ENCODE measurements around the gene ZAP70.

Gene ZAP70

GRCh38 chr2:97747285-97747684, 33.9 kb downstream of the ZAP70 start:
- no peak for TF ChIP-seq CTCF (IDR thresholded peaks at IDR 0.05; ENCODE audit: control insufficient read depth, extremely low read depth, insufficient read depth)
- no peak overlapping the region for H3K4me3 ChIP-seq (ENCODE audit: low read depth, low read length)
- no peak for DNase-seq (ENCODE audit: low read depth)

- no peak for TF ChIP-seq CTCF (IDR thresholded peaks at IDR 0.05; ENCODE audit: control insufficient read depth, extremely low read depth, insufficient read depth)
- H3K4me3 ChIP-seq (ENCODE audit: low read depth, low read length) = no peak overlapping the region
- no peak for DNase-seq (ENCODE audit: low read depth)
Measured at GRCh38 chr2:97747716-97748115, 34.3 kb downstream of the ZAP70 start.

GRCh38 chr2:97749581-97749980, 36.2 kb downstream of the ZAP70 start:
- no peak for DNase-seq (ENCODE audit: low read depth)
- H3K4me3 ChIP-seq (ENCODE audit: low read depth, low read length) = no peak overlapping the region
- TF ChIP-seq CTCF (IDR thresholded peaks at IDR 0.05; ENCODE audit: control insufficient read depth, extremely low read depth, insufficient read depth) = no peak

GRCh38 chr2:97750017-97750416, 36.6 kb downstream of the ZAP70 start:
- no peak for DNase-seq (ENCODE audit: low read depth)
- H3K4me3 ChIP-seq (ENCODE audit: low read depth, low read length) = no peak overlapping the region
- no peak for TF ChIP-seq CTCF (IDR thresholded peaks at IDR 0.05; ENCODE audit: control insufficient read depth, extremely low read depth, insufficient read depth)

GRCh38 chr2:97751752-97752151, 38.4 kb downstream of the ZAP70 start:
- DNase-seq (ENCODE audit: low read depth) = no peak
- no peak for TF ChIP-seq CTCF (IDR thresholded peaks at IDR 0.05; ENCODE audit: control insufficient read depth, extremely low read depth, insufficient read depth)

GRCh38 chr2:97752342-97753334, 39.3 kb downstream of the ZAP70 start:
- no peak overlapping the region for H3K4me3 ChIP-seq (ENCODE audit: low read depth, low read length)
- no peak for TF ChIP-seq CTCF (IDR thresholded peaks at IDR 0.05; ENCODE audit: control insufficient read depth, extremely low read depth, insufficient read depth)
- DNase-seq (ENCODE audit: low read depth) = no peak

More at GRCh38 chr2:97751752-97752151, 38.4 kb downstream of the ZAP70 start:
- H3K4me3 ChIP-seq (ENCODE audit: low read depth, low read length) = no peak overlapping the region

Data from LNCaP clone FGC (cell line).